ENCODE results near the gene BET1L.
"Not testable (repeated sequence)": the region's sequence is repeated elsewhere in the genome, so short reads cannot be mapped to it uniquely, and the experiment has no call there.

BET1L gene

DNA sequence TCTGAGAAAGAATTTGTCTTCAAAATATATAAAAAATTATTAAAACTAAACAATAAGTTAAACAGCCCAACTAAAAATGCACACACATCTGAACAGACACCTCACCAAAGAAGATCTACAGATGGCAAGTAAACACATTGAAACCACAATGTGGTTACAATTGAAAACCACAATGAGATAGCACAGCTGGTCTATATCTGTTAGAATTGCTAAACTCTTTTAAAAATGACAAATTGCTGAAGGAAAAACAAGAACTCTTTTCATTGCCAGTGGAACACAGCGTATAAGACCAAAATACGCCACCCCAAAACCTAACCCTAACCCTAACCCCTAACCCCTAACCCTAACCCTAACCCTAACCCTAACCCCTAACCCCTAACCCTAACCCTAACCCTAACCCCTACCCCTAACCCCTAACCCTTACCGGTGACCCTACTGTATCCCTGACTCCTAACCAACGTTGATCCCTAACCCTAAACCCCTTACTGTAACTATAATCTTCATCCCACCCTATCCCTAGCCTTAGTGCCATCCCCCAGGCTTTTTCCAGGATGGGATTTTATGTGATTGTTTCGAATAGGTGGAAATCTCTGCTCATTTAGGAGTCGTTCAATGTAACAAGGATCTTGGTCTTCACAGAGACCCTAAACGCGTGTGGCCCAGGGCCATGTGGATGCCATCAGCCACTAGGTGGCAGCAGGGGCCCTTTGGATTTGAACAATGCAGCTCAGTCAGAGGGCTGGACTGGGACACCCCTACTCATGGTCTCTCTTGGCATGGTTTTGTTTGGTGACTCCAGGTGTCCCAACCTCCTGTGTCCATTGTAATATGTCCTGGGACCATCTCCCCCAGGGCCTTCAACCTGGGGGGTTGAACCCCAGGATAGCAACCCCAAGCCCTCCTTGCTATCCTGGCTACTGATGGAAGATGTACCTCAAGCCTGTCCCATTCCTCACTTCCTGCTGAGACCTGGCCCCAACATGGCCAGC lies 15.4 kb downstream of the BET1L start:
- peak; percentile 40 to 54 for DNase-seq

GRCh38 chr11:190546-190945 lies 16.7 kb downstream of the BET1L start:
- not testable (repeated sequence) for DNase-seq

DNA sequence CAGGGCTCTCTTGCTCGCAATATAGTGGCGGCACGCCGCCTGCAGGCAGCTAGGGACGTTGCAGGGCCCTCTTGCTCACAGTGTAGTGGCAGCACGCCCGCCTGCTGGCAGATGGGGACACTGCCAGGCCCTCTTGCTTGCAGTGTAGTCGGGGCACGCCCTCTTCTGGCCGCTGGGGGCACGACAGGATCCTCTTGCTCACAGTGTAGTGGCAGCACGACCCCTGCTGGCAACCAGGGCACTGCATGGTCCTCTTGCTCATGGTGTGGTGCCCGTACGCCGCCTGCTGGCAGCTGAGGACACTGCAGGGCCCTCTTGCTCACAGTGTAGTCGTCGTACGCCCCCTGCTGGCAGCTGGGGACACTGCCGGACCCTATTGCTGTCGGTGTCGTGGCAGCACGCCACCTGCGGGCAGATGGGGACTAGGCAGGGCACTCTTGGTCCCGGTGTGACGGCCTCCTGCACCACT lies 17.3 kb downstream of the BET1L start:
- DNase-seq = peak in 1 of 2 donors; percentile 62

GRCh38 chr11:189200-189783 lies 17.9 kb downstream of the BET1L start:
- DNase-seq = not testable (repeated sequence)

DNA sequence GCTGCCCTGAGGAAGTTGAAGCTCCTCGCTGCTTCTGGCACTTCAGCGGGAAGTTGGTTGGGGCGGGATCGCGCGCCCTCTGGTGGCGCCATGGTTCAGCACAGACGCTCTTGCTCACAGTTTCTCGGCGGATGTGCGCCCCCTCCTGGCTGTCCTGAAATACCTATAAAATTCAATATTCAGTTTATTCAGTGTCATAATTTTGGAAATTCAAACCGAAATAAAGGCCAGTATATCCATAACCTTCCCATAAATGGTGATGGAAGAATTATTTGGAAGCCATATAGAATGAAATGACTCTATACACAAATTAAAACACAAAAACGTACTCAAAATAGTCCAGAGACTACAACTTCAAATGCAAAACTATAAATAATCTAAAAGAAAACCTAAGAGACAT lies 27.0 kb downstream of the BET1L start:
- DNase-seq = not testable (repeated sequence)
